Measurements from ENCODE around the gene TMEM91. TPM values are rescaled to one million over a fixed set of nuclear protein-coding genes. Genes with fewer than 3 reads are reported as not detected.

Gene TMEM91
- total and polyA plus RNA-seq, 2 experiments from 2014 or later, result 9.3 to 10.6 TPM

DNA sequence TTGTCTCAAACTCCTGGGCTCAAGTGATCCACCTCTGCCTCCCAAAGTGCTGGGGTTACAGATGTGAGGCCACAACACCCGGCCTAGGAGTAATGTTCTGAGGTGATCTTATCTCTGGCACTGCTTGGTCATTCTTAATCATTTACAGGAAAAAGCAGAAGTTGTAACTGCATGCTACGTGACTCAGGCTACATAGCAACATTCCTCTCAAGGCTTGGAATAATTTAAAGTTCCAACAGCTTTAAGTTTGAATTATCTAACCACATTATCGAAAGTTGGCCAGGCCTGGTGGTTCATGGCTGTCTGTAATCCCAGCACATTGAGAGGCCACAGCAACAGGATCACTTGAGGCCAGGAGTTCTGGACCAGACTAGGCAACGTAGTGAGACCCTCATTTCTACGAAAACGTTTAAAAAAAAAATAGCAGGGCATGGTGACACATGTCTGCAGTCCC, 8.5 kb upstream of the TMEM91 start:
- H3K4me2 ChIP-seq, result no peak overlapping the region
- no peaks in the 10 kb centered on the region for H3K27me3 ChIP-seq (ENCODE audit: insufficient read depth)
- TF ChIP-seq EZH2 (IDR thresholded peaks at IDR 0.05; ENCODE audit: low read depth, unreplicated experiment) (no peak), ZNF114 (CRISPR knock-in tag; IDR thresholded peaks at IDR 0.05) (no peak), POLR2AphosphoS5 (IDR thresholded peaks at IDR 0.05; ENCODE audit: low read depth) (no peak), STAT1 (IDR thresholded peaks at IDR 0.05; ENCODE audit: unreplicated experiment) (no peak), CREB1 (CRISPR knock-in tag; IDR thresholded peaks at IDR 0.05; ENCODE audit: low read depth) (no peak), EZH2phosphoT487 (IDR thresholded peaks at IDR 0.05; ENCODE audit: unreplicated experiment) (no peak), NANOG (IDR thresholded peaks at IDR 0.05; ENCODE audit: borderline replicate concordance) (no peak), ZNF331 (CRISPR knock-in tag; IDR thresholded peaks at IDR 0.05; ENCODE audit: low read depth) (no peak), JUNB (IDR thresholded peaks at IDR 0.05; ENCODE audit: unreplicated experiment) (no peak)
- TF ChIP-seq, protein P1, sequence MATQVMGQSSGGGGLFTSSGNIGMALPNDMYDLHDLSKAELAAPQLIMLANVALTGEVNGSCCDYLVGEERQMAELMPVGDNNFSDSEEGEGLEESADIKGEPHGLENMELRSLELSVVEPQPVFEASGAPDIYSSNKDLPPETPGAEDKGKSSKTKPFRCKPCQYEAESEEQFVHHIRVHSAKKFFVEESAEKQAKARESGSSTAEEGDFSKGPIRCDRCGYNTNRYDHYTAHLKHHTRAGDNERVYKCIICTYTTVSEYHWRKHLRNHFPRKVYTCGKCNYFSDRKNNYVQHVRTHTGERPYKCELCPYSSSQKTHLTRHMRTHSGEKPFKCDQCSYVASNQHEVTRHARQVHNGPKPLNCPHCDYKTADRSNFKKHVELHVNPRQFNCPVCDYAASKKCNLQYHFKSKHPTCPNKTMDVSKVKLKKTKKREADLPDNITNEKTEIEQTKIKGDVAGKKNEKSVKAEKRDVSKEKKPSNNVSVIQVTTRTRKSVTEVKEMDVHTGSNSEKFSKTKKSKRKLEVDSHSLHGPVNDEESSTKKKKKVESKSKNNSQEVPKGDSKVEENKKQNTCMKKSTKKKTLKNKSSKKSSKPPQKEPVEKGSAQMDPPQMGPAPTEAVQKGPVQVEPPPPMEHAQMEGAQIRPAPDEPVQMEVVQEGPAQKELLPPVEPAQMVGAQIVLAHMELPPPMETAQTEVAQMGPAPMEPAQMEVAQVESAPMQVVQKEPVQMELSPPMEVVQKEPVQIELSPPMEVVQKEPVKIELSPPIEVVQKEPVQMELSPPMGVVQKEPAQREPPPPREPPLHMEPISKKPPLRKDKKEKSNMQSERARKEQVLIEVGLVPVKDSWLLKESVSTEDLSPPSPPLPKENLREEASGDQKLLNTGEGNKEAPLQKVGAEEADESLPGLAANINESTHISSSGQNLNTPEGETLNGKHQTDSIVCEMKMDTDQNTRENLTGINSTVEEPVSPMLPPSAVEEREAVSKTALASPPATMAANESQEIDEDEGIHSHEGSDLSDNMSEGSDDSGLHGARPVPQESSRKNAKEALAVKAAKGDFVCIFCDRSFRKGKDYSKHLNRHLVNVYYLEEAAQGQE (IDR thresholded peaks at IDR 0.05; ENCODE audit: unreplicated experiment), result no peak
- TF ChIP-seq, protein P2, sequence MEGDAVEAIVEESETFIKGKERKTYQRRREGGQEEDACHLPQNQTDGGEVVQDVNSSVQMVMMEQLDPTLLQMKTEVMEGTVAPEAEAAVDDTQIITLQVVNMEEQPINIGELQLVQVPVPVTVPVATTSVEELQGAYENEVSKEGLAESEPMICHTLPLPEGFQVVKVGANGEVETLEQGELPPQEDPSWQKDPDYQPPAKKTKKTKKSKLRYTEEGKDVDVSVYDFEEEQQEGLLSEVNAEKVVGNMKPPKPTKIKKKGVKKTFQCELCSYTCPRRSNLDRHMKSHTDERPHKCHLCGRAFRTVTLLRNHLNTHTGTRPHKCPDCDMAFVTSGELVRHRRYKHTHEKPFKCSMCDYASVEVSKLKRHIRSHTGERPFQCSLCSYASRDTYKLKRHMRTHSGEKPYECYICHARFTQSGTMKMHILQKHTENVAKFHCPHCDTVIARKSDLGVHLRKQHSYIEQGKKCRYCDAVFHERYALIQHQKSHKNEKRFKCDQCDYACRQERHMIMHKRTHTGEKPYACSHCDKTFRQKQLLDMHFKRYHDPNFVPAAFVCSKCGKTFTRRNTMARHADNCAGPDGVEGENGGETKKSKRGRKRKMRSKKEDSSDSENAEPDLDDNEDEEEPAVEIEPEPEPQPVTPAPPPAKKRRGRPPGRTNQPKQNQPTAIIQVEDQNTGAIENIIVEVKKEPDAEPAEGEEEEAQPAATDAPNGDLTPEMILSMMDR (conservative IDR thresholded peaks at IDR 0.05; ENCODE audit: low read depth in 2 of 2), result no peak
- TF ChIP-seq, protein P3, sequence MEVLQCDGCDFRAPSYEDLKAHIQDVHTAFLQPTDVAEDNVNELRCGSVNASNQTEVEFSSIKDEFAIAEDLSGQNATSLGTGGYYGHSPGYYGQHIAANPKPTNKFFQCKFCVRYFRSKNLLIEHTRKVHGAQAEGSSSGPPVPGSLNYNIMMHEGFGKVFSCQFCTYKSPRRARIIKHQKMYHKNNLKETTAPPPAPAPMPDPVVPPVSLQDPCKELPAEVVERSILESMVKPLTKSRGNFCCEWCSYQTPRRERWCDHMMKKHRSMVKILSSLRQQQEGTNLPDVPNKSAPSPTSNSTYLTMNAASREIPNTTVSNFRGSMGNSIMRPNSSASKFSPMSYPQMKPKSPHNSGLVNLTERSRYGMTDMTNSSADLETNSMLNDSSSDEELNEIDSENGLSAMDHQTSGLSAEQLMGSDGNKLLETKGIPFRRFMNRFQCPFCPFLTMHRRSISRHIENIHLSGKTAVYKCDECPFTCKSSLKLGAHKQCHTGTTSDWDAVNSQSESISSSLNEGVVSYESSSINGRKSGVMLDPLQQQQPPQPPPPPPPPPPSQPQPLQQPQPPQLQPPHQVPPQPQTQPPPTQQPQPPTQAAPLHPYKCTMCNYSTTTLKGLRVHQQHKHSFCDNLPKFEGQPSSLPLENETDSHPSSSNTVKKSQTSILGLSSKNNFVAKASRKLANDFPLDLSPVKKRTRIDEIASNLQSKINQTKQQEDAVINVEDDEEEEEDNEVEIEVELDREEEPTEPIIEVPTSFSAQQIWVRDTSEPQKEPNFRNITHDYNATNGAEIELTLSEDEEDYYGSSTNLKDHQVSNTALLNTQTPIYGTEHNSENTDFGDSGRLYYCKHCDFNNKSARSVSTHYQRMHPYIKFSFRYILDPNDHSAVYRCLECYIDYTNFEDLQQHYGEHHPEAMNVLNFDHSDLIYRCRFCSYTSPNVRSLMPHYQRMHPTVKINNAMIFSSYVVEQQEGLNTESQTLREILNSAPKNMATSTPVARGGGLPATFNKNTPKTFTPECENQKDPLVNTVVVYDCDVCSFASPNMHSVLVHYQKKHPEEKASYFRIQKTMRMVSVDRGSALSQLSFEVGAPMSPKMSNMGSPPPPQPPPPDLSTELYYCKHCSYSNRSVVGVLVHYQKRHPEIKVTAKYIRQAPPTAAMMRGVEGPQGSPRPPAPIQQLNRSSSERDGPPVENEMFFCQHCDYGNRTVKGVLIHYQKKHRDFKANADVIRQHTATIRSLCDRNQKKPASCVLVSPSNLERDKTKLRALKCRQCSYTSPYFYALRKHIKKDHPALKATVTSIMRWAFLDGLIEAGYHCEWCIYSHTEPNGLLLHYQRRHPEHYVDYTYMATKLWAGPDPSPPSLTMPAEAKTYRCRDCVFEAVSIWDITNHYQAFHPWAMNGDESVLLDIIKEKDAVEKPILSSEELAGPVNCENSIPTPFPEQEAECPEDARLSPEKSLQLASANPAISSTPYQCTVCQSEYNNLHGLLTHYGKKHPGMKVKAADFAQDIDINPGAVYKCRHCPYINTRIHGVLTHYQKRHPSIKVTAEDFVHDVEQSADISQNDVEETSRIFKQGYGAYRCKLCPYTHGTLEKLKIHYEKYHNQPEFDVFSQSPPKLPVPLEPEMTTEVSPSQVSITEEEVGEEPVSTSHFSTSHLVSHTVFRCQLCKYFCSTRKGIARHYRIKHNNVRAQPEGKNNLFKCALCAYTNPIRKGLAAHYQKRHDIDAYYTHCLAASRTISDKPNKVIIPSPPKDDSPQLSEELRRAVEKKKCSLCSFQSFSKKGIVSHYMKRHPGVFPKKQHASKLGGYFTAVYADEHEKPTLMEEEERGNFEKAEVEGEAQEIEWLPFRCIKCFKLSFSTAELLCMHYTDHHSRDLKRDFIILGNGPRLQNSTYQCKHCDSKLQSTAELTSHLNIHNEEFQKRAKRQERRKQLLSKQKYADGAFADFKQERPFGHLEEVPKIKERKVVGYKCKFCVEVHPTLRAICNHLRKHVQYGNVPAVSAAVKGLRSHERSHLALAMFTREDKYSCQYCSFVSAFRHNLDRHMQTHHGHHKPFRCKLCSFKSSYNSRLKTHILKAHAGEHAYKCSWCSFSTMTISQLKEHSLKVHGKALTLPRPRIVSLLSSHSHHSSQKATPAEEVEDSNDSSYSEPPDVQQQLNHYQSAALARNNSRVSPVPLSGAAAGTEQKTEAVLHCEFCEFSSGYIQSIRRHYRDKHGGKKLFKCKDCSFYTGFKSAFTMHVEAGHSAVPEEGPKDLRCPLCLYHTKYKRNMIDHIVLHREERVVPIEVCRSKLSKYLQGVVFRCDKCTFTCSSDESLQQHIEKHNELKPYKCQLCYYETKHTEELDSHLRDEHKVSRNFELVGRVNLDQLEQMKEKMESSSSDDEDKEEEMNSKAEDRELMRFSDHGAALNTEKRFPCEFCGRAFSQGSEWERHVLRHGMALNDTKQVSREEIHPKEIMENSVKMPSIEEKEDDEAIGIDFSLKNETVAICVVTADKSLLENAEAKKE (CRISPR knock-in tag; IDR thresholded peaks at IDR 0.05), result no peak
- TF ChIP-seq, protein P4, sequence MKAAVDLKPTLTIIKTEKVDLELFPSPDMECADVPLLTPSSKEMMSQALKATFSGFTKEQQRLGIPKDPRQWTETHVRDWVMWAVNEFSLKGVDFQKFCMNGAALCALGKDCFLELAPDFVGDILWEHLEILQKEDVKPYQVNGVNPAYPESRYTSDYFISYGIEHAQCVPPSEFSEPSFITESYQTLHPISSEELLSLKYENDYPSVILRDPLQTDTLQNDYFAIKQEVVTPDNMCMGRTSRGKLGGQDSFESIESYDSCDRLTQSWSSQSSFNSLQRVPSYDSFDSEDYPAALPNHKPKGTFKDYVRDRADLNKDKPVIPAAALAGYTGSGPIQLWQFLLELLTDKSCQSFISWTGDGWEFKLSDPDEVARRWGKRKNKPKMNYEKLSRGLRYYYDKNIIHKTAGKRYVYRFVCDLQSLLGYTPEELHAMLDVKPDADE (IDR thresholded peaks at IDR 0.05), result no peak
- H3K4me3 ChIP-seq, result no peak overlapping the region
- no peaks in the 10 kb centered on the region for H3K4me1 ChIP-seq (ENCODE audit: insufficient read depth)
- Mint-ChIP-seq H3K9me3 (no peaks in the 10 kb centered on the region), H3K27me3 (ENCODE audit: insufficient read depth, low read depth, poor library complexity) (peaks cover 11% of the 10 kb centered on the region), H3K27ac (no peak overlapping the region), H3K4me1 (peaks cover 3% of the 10 kb centered on the region; the same call in 1 of the 3 replicates), H3K4me3 (no peak overlapping the region), H3K36me3 (ENCODE audit: low read depth) (no peaks in the 10 kb centered on the region)
- 0 out of 2 replicates have a peak, but pooled peaks cover 4% of the 10 kb centered on the region for H3K9me2 ChIP-seq (ENCODE audit: insufficient read depth)
- H3F3A ChIP-seq (replicated peaks; ENCODE audit: low read depth), result no peaks in the 10 kb centered on the region
- H4K20me1 ChIP-seq (replicated peaks; ENCODE audit: insufficient read depth), result no peaks in the 10 kb centered on the region
- no peaks in the 10 kb centered on the region for H3K36me3 ChIP-seq (ENCODE audit: insufficient read depth)
- no peak overlapping the region for H3K27ac ChIP-seq (ENCODE audit: low read depth)
- H3K79me2 ChIP-seq (replicated peaks; ENCODE audit: insufficient read depth), result peaks cover 6% of the 10 kb centered on the region; the same call in 1 of the 2 replicates
- H2AFZ ChIP-seq, result no peak overlapping the region
- ATAC-seq (no peak), DNase-seq (ENCODE audit: low spot score) (no peak)

Data from GM23338 (cell line).